Effector memory CD8-positive, alpha-beta T cell (primary cell): Measurements from ENCODE around the gene CFTR.
"Not testable (repeated sequence)": the region's sequence is repeated elsewhere in the genome, so short reads cannot be mapped to it uniquely, and the experiment has no call there.

Source experiments
- ATAC-seq: fragments of 150-1000 bp; cut with Tn5 transposase; replicated peaks from 2 replicates; pipeline ENCODE4 v1.10.0; 2021; ENCODE audit warnings: mild to moderate bottlenecking, moderate library complexity
- DNase-seq, 3 experiments: peaks; one replicate each; pipeline ENCODE4 v3.0.0; 2021
- H3K27ac Mint-ChIP-seq, 2 donors: one replicate each; pipeline ENCODE4 v1.8.0; 2022; ENCODE audit warnings: mild to moderate bottlenecking in 2 of 2, mixed read lengths in 2 of 2, moderate library complexity in 2 of 2
- H3K27me3 Mint-ChIP-seq, 2 donors: one replicate each; pipeline ENCODE4 v1.8.0; 2022; ENCODE audit warnings: mixed read lengths in 2 of 2
- H3K36me3 Mint-ChIP-seq: one replicate; pipeline ENCODE4 v1.8.0; 2022; ENCODE audit warnings: mild to moderate bottlenecking, moderate library complexity, mixed read lengths; ENCODE audit not compliant: insufficient read depth
- H3K4me1 Mint-ChIP-seq, 2 donors: one replicate each; pipeline ENCODE4 v1.8.0; 2022; ENCODE audit warnings: low read depth in 2 of 2, mixed read lengths in 2 of 2
- H3K4me3 Mint-ChIP-seq, 2 donors: one replicate each; pipeline ENCODE4 v1.8.0; 2022; ENCODE audit warnings: mild to moderate bottlenecking in 2 of 2, mixed read lengths in 2 of 2, moderate library complexity in 2 of 2
- H3K9me3 Mint-ChIP-seq, 2 donors: one replicate each; pipeline ENCODE4 v1.8.0; 2022; ENCODE audit warnings: mixed read lengths in 2 of 2

The CFTR gene

GRCh38 chr7:117478836-117479224 is 995 bp upstream of the CFTR start:
- ATAC-seq (no peak), DNase-seq (no peak)
- Mint-ChIP-seq H3K27ac (no peak overlapping the region), H3K4me1 (peaks cover 0 to 3% of the 10 kb centered on the region in 2 donors), H3K36me3 (no peaks in the 10 kb centered on the region), H3K27me3 (peaks cover 6 to 17% of the 10 kb centered on the region in 2 donors), H3K4me3 (no peak overlapping the region), H3K9me3 (peaks cover 0 to 3% of the 10 kb centered on the region in 2 donors)

GRCh38 chr7:117480055-117480362 is 184 bp downstream of the CFTR start:
- peaks cover 6 to 17% of the 10 kb centered on the region in 2 donors for H3K27me3 Mint-ChIP-seq
- peaks cover 0 to 3% of the 10 kb centered on the region in 2 donors for H3K9me3 Mint-ChIP-seq
- no peak overlapping the region for H3K27ac Mint-ChIP-seq
- DNase-seq (no peak), ATAC-seq (no peak)
- no peaks in the 10 kb centered on the region for H3K36me3 Mint-ChIP-seq
- no peak overlapping the region for H3K4me3 Mint-ChIP-seq
- H3K4me1 Mint-ChIP-seq = peaks cover 0 to 3% of the 10 kb centered on the region in 2 donors

- no peak for ATAC-seq
- Mint-ChIP-seq H3K27ac (no peak overlapping the region), H3K9me3 (peaks cover 0 to 3% of the 10 kb centered on the region in 2 donors), H3K36me3 (no peaks in the 10 kb centered on the region), H3K4me1 (peaks cover 0 to 3% of the 10 kb centered on the region in 2 donors), H3K4me3 (no peak overlapping the region), H3K27me3 (peaks cover 6 to 17% of the 10 kb centered on the region in 2 donors)
- DNase-seq = no peak
Observed at GRCh38 chr7:117480978-117481377, 1.2 kb downstream of the CFTR start.

GRCh38 chr7:117485118-117485620 is 5.3 kb downstream of the CFTR start:
- peaks cover under 1 to 3% of the 10 kb centered on the region in 2 donors for H3K27me3 Mint-ChIP-seq
- no peaks in the 10 kb centered on the region for H3K4me1 Mint-ChIP-seq

GRCh38 chr7:117489016-117489415 is 9.2 kb downstream of the CFTR start:
- Mint-ChIP-seq H3K36me3 (no peaks in the 10 kb centered on the region), H3K9me3 (peaks cover 3 to 7% of the 10 kb centered on the region in 2 donors), H3K27me3 (no peaks in the 10 kb centered on the region), H3K4me3 (no peak overlapping the region), H3K4me1 (no peaks in the 10 kb centered on the region), H3K27ac (no peak overlapping the region)
- no peak for DNase-seq
- ATAC-seq = no peak

More at GRCh38 chr7:117485118-117485620, 5.3 kb downstream of the CFTR start:
- no peak for ATAC-seq
- no peaks in the 10 kb centered on the region for H3K36me3 Mint-ChIP-seq
- no peak overlapping the region for H3K4me3 Mint-ChIP-seq
- H3K27ac Mint-ChIP-seq = no peak overlapping the region
- no peak for DNase-seq
- H3K9me3 Mint-ChIP-seq = peaks cover 5 to 7% of the 10 kb centered on the region in 2 donors

- Mint-ChIP-seq H3K9me3 (peaks cover 3 to 7% of the 10 kb centered on the region in 2 donors), H3K27ac (no peak overlapping the region), H3K27me3 (no peaks in the 10 kb centered on the region), H3K4me1 (no peaks in the 10 kb centered on the region), H3K4me3 (no peak overlapping the region), H3K36me3 (no peaks in the 10 kb centered on the region)
- ATAC-seq = no peak
- no peak for DNase-seq
Observed at GRCh38 chr7:117489430-117489829, 9.6 kb downstream of the CFTR start.

- Mint-ChIP-seq H3K36me3 (no peaks in the 10 kb centered on the region), H3K4me1 (no peaks in the 10 kb centered on the region), H3K27me3 (no peaks in the 10 kb centered on the region), H3K27ac (no peak overlapping the region), H3K4me3 (no peak overlapping the region), H3K9me3 (peaks cover 3 to 7% of the 10 kb centered on the region in 2 donors)
- ATAC-seq (no peak), DNase-seq (no peak)
Observed at GRCh38 chr7:117489911-117490310, 10.1 kb downstream of the CFTR start.

- Mint-ChIP-seq H3K4me1 (no peaks in the 10 kb centered on the region), H3K36me3 (no peaks in the 10 kb centered on the region), H3K27me3 (no peaks in the 10 kb centered on the region), H3K27ac (no peak overlapping the region), H3K4me3 (no peak overlapping the region), H3K9me3 (peaks cover 0 to 4% of the 10 kb centered on the region in 2 donors)
- DNase-seq (no peak), ATAC-seq (no peak)
Observed at GRCh38 chr7:117492649-117493048, 12.8 kb downstream of the CFTR start.

GRCh38 chr7:117493460-117493859 is 13.6 kb downstream of the CFTR start:
- Mint-ChIP-seq H3K36me3 (no peaks in the 10 kb centered on the region), H3K27me3 (no peaks in the 10 kb centered on the region), H3K4me1 (no peaks in the 10 kb centered on the region), H3K4me3 (no peak overlapping the region), H3K9me3 (peaks cover 0 to 4% of the 10 kb centered on the region in 2 donors), H3K27ac (no peak overlapping the region)
- DNase-seq (no peak), ATAC-seq (no peak)

- DNase-seq (no peak), ATAC-seq (no peak)
- H3K27ac Mint-ChIP-seq = no peak overlapping the region
- H3K27me3 Mint-ChIP-seq = no peaks in the 10 kb centered on the region
- H3K36me3 Mint-ChIP-seq = no peaks in the 10 kb centered on the region
- H3K4me3 Mint-ChIP-seq = no peak overlapping the region
- peaks cover 0 to 1% of the 10 kb centered on the region in 2 donors for H3K9me3 Mint-ChIP-seq
- no peaks in the 10 kb centered on the region for H3K4me1 Mint-ChIP-seq
Observed at GRCh38 chr7:117495308-117495707, 15.5 kb downstream of the CFTR start.

- H3K27ac Mint-ChIP-seq = no peak overlapping the region
- H3K36me3 Mint-ChIP-seq = no peaks in the 10 kb centered on the region
- H3K9me3 Mint-ChIP-seq = peaks cover 3 to 5% of the 10 kb centered on the region in 2 donors
- H3K4me1 Mint-ChIP-seq = no peaks in the 10 kb centered on the region
- no peak overlapping the region for H3K4me3 Mint-ChIP-seq
- ATAC-seq = no peak
- DNase-seq = no peak
- no peaks in the 10 kb centered on the region for H3K27me3 Mint-ChIP-seq
Observed at GRCh38 chr7:117502331-117502730, 22.5 kb downstream of the CFTR start.

GRCh38 chr7:117505238-117505637 is 25.4 kb downstream of the CFTR start:
- H3K36me3 Mint-ChIP-seq = no peaks in the 10 kb centered on the region
- no peaks in the 10 kb centered on the region for H3K27me3 Mint-ChIP-seq
- ATAC-seq = no peak

GRCh38 chr7:117508676-117509075 is 28.9 kb downstream of the CFTR start:
- ATAC-seq = no peak
- DNase-seq = no peak
- H3K4me3 Mint-ChIP-seq = no peak overlapping the region
- peaks cover 4 to 8% of the 10 kb centered on the region in 2 donors for H3K9me3 Mint-ChIP-seq
- no peaks in the 10 kb centered on the region for H3K27me3 Mint-ChIP-seq
- no peaks in the 10 kb centered on the region for H3K36me3 Mint-ChIP-seq
- no peak overlapping the region for H3K27ac Mint-ChIP-seq
- H3K4me1 Mint-ChIP-seq = no peaks in the 10 kb centered on the region

More at GRCh38 chr7:117505238-117505637, 25.4 kb downstream of the CFTR start:
- no peak for DNase-seq
- peaks cover 3 to 8% of the 10 kb centered on the region in 2 donors for H3K9me3 Mint-ChIP-seq
- H3K4me1 Mint-ChIP-seq = no peaks in the 10 kb centered on the region
- no peak overlapping the region for H3K4me3 Mint-ChIP-seq
- H3K27ac Mint-ChIP-seq = no peak overlapping the region

GRCh38 chr7:117517194-117517593 is 37.4 kb downstream of the CFTR start:
- H3K4me1 Mint-ChIP-seq = not testable (repeated sequence)

GRCh38 chr7:117530390-117530789 is 50.6 kb downstream of the CFTR start:
- no peak for ATAC-seq
- Mint-ChIP-seq H3K27me3 (no peaks in the 10 kb centered on the region), H3K36me3 (no peaks in the 10 kb centered on the region), H3K27ac (no peak overlapping the region), H3K4me3 (no peak overlapping the region), H3K9me3 (peaks cover 1 to 5% of the 10 kb centered on the region in 2 donors), H3K4me1 (no peaks in the 10 kb centered on the region)
- DNase-seq = no peak

More at GRCh38 chr7:117517194-117517593, 37.4 kb downstream of the CFTR start:
- H3K4me3 Mint-ChIP-seq, H3K36me3 Mint-ChIP-seq, ATAC-seq, DNase-seq, H3K27me3 Mint-ChIP-seq, H3K9me3 Mint-ChIP-seq, H3K27ac Mint-ChIP-seq: not testable (repeated sequence)
